GM04503 (cell line): Measurements from ENCODE around the gene MBOAT1.
"Not testable (repeated sequence)": the region's sequence is repeated elsewhere in the genome, so short reads cannot be mapped to it uniquely, and the experiment has no call there.

Experiments used
- DNase-seq: peaks from one replicate; pipeline ENCODE4 v3.0.0-alpha.2; 2012; ENCODE audit warnings: low read depth

Gene MBOAT1

GRCh38 chr6:20212392-20213111 lies at the start of gene MBOAT1:
MBOAT1 (minus strand) TSS chr6:20212469; CDS start chr6:20212234, 235 bp downstream.
- peak; percentile 68 for DNase-seq

DNA sequence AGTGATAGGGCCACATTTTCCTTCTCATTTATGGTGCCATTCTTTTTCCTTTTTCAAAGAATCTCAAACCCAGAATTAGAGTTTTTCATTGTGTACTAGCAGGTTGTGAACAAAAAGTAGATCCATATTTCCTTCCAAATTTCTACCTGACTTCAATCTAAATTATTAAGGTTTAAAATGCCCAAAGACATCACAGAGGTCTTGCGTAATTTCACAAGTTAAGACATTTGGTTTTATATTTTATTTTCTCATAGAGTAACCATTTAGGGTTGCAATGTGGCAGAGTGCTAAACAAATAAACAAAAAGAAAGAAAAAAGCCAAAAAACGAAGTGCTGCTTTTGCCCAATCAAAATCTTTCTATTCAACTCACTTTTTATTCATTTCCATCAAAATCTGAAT lies 49.4 kb upstream of the MBOAT1 start:
- no peak for DNase-seq

- DNase-seq = no peak
These were observed 48.1 kb upstream of the MBOAT1 start for GRCh38 chr6:20260360-20260759.

GRCh38 chr6:20259316-20260049 lies 47.2 kb upstream of the MBOAT1 start:
- DNase-seq = no peak

GRCh38 chr6:20255428-20255827 lies 43.2 kb upstream of the MBOAT1 start:
- DNase-seq = no peak

DNA sequence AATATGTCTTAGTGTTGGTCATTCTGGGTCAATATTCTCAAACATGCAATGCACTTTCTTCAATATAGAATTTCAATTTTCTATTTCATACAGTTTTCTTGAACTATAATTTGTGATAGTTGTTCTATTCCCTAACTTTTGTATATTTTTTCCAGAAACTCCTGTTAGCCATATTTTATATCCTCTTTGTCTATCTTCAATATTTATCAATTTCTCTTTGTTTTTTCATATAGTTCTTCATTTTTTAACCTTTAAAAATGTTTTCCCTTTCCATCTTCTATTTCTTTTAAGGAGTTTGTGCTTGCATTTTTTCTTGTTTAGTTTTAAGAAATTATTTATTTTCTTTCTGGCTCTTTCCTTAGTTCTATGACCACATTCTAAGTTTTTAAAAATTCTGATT lies 42.0 kb upstream of the MBOAT1 start:
- no peak for DNase-seq

DNA sequence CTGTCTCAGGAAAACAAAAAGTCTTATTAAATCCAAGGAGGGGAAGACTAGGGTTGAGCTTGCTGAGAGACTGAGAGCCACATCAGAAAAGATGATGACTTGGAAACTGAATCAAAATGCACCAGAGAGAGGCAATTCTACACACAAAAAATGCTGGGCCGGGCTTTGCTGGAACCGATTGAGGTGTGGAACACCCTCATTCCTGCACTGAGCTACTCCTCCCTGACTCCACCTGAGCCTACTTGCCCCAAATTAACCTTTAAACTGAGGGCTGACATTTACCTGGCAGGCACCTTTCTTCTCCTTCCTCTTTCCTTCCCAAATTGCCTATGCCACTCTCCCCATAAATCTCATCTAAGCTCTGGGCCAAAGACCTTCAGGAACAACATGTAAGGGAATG lies 40.8 kb upstream of the MBOAT1 start:
- DNase-seq = no peak

DNA sequence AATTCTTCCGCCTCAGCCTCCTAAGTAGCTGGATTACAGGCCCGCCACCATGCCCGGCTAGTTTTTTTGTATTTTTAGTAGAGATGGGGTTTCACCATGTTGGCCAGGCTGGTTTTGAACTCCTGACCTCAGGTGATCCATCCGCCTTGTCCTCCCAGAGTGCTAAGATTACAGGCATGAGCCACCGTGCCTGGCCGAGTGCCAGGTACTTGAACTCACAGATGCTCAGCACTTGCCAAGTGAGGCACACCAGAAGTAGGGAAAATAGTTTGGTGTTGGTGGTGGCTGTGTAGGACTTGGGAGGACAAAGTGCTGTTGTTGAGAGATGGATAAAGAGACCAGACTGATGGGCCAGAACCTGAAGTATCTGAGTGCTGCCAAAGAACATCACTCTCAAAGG lies 40.0 kb upstream of the MBOAT1 start:
- DNase-seq = no peak

- no peak for DNase-seq
These were observed 39.3 kb upstream of the MBOAT1 start for GRCh38 chr6:20251525-20251924.

DNA sequence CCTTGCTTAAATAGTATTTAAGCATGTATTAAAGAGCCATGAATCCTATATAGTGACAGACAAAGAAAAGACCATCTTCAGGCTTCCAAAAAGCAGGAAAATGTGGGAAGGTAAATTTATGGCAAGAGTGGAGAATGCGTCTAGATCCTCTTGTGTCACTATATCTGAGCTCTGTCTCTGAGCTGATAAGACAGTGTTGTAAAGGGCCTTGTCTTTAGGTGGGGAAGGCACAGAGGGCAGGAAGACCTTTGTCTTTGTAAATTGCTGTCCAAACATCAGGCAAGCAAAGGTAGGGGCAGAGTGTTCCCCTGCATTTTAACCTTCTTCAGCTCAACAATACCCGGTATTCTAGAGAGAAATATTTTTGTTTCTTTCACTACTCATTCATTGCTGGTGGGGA lies 33.9 kb upstream of the MBOAT1 start:
- no peak for DNase-seq

DNA sequence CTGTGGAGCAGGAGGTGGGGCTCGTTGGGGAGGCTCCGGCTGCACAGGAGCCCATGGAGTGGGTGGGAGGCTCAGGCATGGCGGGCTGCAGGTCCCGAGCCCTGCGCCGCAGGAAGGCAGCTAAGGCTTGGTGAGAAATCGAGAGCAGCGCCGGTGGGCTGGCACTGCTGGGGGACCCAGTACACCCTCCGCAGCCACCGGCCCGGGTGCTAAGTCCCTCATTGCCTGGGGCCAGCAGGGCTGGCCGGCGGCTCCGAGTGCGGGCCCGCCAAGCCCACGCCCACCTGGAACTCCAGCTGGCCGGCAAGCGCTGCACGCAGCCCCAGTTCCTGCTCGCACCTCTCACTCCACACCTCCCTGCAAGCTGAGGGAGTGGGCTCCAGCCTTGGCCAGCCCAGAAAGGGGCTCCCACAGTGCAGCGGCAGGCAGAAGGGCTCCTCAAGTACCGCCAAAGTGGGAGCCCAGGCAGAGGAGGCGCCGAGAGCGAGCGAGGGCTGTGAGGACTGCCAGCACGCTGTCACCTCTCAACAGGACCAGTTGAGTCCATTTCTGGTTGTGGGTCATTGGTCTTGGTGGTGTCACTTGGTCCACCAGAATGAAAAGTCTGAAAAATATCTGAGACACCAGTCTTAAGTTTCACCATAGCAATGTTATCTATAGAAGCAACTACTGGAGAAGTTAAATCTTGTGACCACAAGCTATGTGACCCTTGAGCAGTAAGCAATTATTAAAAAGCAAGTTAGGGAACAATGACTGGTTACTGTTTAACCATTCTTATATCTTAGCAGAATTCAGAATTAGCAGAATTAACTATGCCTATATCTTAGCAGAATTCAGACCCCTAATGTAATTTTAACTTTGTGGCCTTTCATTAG lies 32.8 kb upstream of the MBOAT1 start:
- DNase-seq = not testable (repeated sequence)

GRCh38 chr6:20243288-20243687 lies 31.0 kb upstream of the MBOAT1 start:
- DNase-seq = no peak

DNA sequence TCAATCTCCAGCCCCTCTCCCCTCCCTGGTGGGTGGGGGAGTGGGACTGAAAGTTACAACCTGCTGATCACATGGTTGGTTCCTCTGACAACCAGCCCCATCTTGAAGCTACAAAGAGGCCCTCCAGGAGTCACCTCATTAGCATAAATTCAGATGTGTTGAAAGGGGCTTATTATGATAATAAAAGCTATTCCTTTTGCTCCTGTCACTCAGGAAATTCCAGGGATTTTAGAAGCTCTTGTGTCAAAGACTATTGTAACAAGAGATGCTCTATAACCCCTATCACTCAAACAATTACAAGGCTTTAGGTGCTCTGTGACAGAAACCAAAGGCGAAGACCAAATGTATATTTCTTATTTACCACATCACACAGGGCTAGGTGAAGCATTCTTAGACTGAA lies 30.1 kb upstream of the MBOAT1 start:
- no peak for DNase-seq

DNA sequence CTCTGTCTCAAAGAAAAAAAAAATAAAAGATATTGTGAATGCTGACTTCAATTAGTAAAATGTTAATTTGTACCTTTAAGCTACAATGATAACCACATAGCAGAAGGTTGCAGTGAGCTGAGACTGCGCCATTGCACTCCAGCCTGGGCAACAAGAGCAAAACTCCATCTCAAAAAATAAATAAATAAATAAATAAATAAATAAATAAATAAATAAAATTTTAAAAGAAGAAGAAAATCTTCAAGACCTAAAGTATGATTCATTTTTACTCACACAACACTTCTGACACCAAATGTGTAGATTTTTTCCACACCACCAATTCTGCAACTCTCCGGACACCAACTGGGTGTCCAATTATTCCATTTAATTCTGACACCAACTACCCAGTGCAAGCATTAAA lies 28.8 kb upstream of the MBOAT1 start:
- DNase-seq = no peak

DNA sequence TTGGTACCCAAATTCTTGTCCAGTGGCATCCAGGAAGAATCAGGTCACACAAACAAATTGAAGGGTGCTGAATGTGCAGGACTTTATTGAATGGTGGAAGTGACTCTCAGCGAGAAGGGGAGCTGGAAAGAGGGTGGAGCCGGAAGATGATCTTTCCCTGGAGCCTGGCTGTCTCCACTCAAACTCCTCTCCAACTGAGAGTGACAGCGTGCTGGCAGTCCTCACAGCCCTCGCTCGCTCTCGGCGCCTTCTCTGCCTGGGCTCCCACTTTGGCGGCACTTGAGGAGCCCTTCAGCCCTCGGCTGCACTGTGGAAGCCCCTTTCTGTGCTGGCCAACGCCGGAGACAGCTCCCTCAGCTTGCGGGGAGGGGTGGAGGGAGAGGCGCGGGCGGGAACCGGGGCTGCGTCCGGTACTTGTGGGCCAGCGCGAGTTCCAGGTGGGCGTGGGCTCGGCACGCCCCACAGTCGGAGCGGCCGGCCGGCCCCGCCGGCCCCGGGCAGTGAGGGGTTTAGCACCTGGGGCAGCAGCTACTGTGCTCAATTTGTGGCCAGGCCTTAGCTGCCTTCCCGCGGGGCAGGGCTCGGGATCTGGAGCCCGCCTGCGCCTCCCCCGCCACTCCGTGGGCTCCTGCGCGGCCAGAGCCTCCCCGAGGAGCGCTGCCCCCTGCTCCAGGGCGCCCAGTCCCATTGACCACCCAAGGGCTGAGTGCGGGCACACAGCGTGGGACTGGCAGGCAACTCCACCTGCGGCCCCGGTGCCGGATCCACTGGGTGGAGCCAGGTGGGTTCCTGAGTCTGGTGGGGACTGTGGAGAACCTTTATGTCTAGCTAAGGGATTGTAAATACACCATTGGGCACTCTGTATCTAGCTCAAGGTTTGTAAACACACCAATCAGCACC lies 26.7 kb upstream of the MBOAT1 start:
- no peak for DNase-seq

- DNase-seq = no peak
These were observed 25.6 kb upstream of the MBOAT1 start for GRCh38 chr6:20237677-20238460.

DNA sequence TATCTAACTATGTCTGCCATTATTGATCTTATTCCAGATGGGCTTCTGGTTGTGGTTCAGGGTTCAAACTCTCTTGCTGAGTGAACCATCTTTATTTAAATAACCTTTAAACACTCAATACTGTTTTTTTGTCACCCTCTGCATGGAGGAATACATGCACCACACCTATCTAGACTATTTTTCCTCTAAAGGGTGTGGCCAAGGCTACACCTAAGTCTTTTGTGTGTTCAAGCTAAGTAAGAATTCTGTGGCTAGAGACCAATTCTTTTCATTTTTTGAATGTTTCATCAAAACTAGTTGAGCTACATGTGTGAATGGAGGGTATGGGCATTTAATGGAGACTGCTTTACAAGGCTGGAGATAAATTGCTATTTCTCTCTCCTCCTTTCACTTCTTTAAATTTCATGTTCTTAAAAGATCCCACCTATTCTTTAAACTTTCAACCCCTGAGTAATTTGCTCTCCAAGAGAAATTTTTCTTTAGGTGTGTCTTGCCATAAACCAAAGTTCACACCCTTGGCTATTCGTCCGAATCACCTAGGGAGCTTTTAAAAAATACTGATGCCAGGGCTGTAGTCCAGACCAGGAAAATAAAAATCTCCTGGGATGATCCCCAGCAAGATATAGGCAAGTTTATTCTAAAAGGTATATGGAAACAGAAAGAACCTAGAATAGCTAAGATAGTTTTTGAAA lies 24.8 kb upstream of the MBOAT1 start:
- DNase-seq = no peak

DNA sequence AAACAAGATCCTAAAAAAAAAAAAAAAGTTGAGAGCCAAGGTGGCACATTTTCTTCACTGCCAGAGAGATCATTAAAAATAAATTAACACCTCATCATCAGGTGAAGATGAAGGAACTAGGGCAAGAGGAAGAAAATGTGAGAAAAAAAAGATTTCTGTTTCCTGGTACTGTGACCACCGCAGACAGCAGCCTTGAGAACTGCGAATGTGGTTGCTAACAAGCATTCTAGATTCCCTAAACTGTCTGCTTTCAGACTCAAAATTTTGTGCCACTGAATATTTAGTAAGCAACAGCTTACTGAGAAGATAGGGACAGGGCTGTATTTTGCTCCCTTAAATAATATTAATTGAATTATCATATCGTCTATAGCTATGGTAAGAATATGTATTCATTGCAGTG lies 24.1 kb upstream of the MBOAT1 start:
- no peak for DNase-seq

DNA sequence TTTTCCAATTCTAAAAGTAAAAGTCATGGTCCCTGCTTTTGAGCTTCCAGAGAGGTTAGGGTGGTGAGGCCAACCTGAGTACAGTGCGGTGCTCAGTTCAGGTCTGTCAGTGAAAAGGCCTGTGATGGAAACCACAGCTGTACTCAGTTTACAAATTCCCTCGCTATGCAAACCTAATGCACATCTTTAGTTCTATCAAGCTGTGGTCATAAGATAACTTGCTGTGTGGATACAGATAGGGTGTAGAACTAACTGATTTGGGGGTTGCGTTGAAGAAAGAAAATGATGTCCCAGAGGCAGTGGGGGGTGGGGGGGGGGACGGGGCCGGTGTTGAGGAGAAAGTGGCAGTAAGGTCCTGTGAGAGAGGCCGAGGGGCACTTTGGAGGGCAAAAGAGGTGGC lies 22.8 kb upstream of the MBOAT1 start:
- DNase-seq = no peak

GRCh38 chr6:20234136-20234535 lies 21.9 kb upstream of the MBOAT1 start:
- no peak for DNase-seq
